ENCODE data around the gene BCAS3.

Gene BCAS3

DNA sequence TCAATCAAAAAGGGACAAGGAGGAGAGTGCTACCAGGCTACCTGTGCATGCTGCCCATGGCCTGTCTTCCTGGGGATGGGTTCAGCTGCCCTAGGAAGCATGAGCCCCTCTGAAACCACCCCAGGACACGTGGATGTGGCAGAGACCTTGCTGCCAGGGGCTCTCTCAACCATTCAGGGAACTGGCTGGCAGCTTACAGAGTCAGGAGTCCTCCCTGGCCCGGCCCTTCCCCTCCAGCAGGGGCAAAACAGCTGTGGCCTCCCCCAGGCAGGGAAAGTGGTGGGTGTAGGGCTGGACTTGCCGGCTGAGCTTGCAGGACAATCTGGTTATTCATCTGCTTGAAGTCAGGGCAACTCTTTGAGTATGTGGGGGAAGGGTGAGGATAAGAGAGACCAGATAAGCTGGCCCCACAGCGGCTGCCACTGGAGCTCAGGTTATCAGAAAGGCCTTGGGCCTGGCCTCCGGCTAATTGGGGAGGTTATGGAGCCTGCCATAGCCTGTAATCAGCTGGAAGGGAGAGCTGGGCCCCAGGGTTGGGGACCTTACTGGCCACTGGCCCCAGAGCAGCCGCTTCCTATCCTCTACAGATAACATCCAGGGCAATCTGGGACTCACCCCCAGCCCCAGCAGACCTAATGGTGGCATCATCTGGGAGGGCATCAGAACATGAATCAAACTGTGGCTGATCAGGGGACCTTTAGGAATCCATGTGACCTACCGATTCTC, 716.4 kb downstream of the BCAS3 start:
- peak overlapping the region; percentile 65 to 79 for H3K18ac ChIP-seq (ENCODE audit: low read depth in 1 of 2, low read length in 2 of 2)
- peak overlapping the region; percentile 30 to 59 for H2BK12ac ChIP-seq (ENCODE audit: low read length in 2 of 2)
- H3K9me3 ChIP-seq (ENCODE audit: control insufficient read depth, low read length), result no peaks in the 10 kb centered on the region
- H3K36me3 ChIP-seq (ENCODE audit: control insufficient read depth in 1 of 2, insufficient read depth in 2 of 2, low read depth in 1 of 2, low read length in 2 of 2), result no peaks in the 10 kb centered on the region
- peak overlapping the region; percentile 80 for H4K91ac ChIP-seq (ENCODE audit: low read length)
- H3K4me3 ChIP-seq (ENCODE audit: insufficient read depth in 1 of 2, low read depth in 1 of 2, low read length in 2 of 2), result no peak overlapping the region
- no peak overlapping the region for H2AFZ ChIP-seq (ENCODE audit: low read depth, low read length)
- H3K4me2 ChIP-seq (ENCODE audit: low read length, poor library complexity, severe bottlenecking), result no peak overlapping the region
- H3K23ac ChIP-seq (ENCODE audit: low read length in 2 of 2), result peak overlapping the region in 1 of 2 experiments; percentile 18
- H3K79me1 ChIP-seq (replicated peaks; ENCODE audit: low read length, poor library complexity, severe bottlenecking), result no peaks in the 10 kb centered on the region
- DNase-seq, result peak; percentile 35
- 56% methylated on average over 7 of the region's 7 CpGs for WGBS
- no peak overlapping the region for H2AK5ac ChIP-seq (ENCODE audit: low read length, severe bottlenecking)
- no peak overlapping the region for H2BK120ac ChIP-seq (ENCODE audit: low read depth, low read length)
- H3K4ac ChIP-seq (ENCODE audit: low read depth in 1 of 2, low read length in 2 of 2), result peak overlapping the region; percentile 13 to 27
- H3K27ac ChIP-seq (ENCODE audit: low read length, poor library complexity, severe bottlenecking), result no peak overlapping the region
- H4K8ac ChIP-seq (ENCODE audit: low read length), result peak overlapping the region; percentile 45
- peaks cover 32% of the 10 kb centered on the region for H3K4me1 ChIP-seq (ENCODE audit: control insufficient read depth, insufficient read depth, low read depth, low read length)
- H2BK5ac ChIP-seq (ENCODE audit: low read depth, low read length, poor library complexity, severe bottlenecking), result no peak overlapping the region
- H3K9ac ChIP-seq (ENCODE audit: low read length), result no peak overlapping the region
- no peak overlapping the region for H3K14ac ChIP-seq (ENCODE audit: low read length in 2 of 2)
- H3K27me3 ChIP-seq (ENCODE audit: control insufficient read depth in 1 of 2, insufficient read depth in 1 of 2, low read length in 2 of 2), result peaks cover 0 to 51% of the 10 kb centered on the region in 2 experiments
- peak overlapping the region; percentile 44 for H2BK15ac ChIP-seq (ENCODE audit: low read depth, poor library complexity, severe bottlenecking)

GRCh38 chr17:61394630-61395408, 717.2 kb downstream of the BCAS3 start:
- Histone ChIP-seq H3K36me3 (ENCODE audit: control insufficient read depth in 1 of 2, insufficient read depth in 2 of 2, low read depth in 1 of 2, low read length in 2 of 2) (no peaks in the 10 kb centered on the region), H2AK5ac (ENCODE audit: low read length, severe bottlenecking) (no peak overlapping the region), H4K91ac (ENCODE audit: low read length) (peak overlapping the region; percentile 16), H3K14ac (ENCODE audit: low read length in 2 of 2) (no peak overlapping the region), H2BK12ac (ENCODE audit: low read length in 2 of 2) (peak overlapping the region; percentile 31 to 57), H2BK5ac (ENCODE audit: low read depth, low read length, poor library complexity, severe bottlenecking) (no peak overlapping the region), H3K79me1 (replicated peaks; ENCODE audit: low read length, poor library complexity, severe bottlenecking) (no peaks in the 10 kb centered on the region), H3K4ac (ENCODE audit: low read depth in 1 of 2, low read length in 2 of 2) (peak overlapping the region; percentile 43 to 59), H3K4me3 (ENCODE audit: insufficient read depth in 1 of 2, low read depth in 1 of 2, low read length in 2 of 2) (no peak overlapping the region), H3K23ac (ENCODE audit: low read length in 2 of 2) (no peak overlapping the region), H3K18ac (ENCODE audit: low read depth in 1 of 2, low read length in 2 of 2) (peak overlapping the region; percentile 65 to 77), H3K27ac (ENCODE audit: low read length, poor library complexity, severe bottlenecking) (no peak overlapping the region), H3K4me1 (ENCODE audit: control insufficient read depth, insufficient read depth, low read depth, low read length) (peaks cover 36% of the 10 kb centered on the region), H3K9ac (ENCODE audit: low read length) (no peak overlapping the region), H2AFZ (ENCODE audit: low read depth, low read length) (no peak overlapping the region), H4K8ac (ENCODE audit: low read length) (no peak overlapping the region), H3K4me2 (ENCODE audit: low read length, poor library complexity, severe bottlenecking) (no peak overlapping the region), H2BK120ac (ENCODE audit: low read depth, low read length) (no peak overlapping the region), H3K9me3 (ENCODE audit: control insufficient read depth, low read length) (no peaks in the 10 kb centered on the region), H2BK15ac (ENCODE audit: low read depth, poor library complexity, severe bottlenecking) (peak overlapping the region; percentile 34), H3K27me3 (ENCODE audit: control insufficient read depth in 1 of 2, insufficient read depth in 1 of 2, low read length in 2 of 2) (peaks cover 0 to 51% of the 10 kb centered on the region in 2 experiments)
- WGBS, result 81% methylated on average over 10 of the region's 10 CpGs
- no peak for DNase-seq

DNA sequence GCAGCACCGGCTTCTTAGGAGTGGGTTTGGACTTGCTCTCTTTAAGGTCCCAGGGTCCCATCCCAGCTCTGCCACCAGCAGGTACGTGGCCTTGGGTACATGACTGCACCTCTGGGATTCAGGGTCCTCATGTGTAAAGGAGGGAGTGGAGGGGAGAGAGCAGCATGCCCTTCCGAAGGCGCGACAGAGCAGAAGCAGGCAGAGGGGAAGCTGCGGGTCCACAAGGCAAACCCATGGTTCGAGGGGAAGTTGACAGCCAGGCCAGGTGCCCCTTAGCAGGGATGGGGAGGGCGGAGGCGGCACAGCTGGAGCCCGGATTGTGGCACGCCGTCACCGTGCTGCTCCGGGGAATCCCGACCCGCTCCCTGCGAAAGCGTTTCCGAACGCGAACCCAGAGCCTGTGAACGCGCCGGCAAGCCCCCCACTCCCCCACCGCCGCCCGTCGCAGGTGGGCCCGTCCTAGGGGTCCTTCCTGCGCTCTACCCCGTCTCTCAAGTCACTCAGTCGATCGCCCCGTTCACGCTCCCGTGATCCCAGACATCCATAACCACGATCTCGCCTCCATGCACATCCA, 717.8 kb downstream of the BCAS3 start:
- H3K27ac ChIP-seq (ENCODE audit: low read length, poor library complexity, severe bottlenecking), result no peak overlapping the region
- H2BK120ac ChIP-seq (ENCODE audit: low read depth, low read length), result no peak overlapping the region
- no peak for DNase-seq
- WGBS, result 51% methylated on average over 38 of the region's 38 CpGs
- H2AFZ ChIP-seq (ENCODE audit: low read depth, low read length), result no peak overlapping the region
- no peak overlapping the region for H3K4me3 ChIP-seq (ENCODE audit: insufficient read depth in 1 of 2, low read depth in 1 of 2, low read length in 2 of 2)
- H3K23ac ChIP-seq (ENCODE audit: low read length in 2 of 2), result no peak overlapping the region
- H3K9ac ChIP-seq (ENCODE audit: low read length), result no peak overlapping the region
- H3K14ac ChIP-seq (ENCODE audit: low read length in 2 of 2), result no peak overlapping the region
- peak overlapping the region; percentile 34 for H2BK15ac ChIP-seq (ENCODE audit: low read depth, poor library complexity, severe bottlenecking)
- H3K4me2 ChIP-seq (ENCODE audit: low read length, poor library complexity, severe bottlenecking), result no peak overlapping the region
- H3K4me1 ChIP-seq (ENCODE audit: control insufficient read depth, insufficient read depth, low read depth, low read length), result peaks cover 38% of the 10 kb centered on the region
- H2BK12ac ChIP-seq (ENCODE audit: low read length in 2 of 2), result peak overlapping the region; percentile 57 to 75
- H3K9me3 ChIP-seq (ENCODE audit: control insufficient read depth, low read length), result no peaks in the 10 kb centered on the region
- no peaks in the 10 kb centered on the region for H3K79me1 ChIP-seq (replicated peaks; ENCODE audit: low read length, poor library complexity, severe bottlenecking)
- H2BK5ac ChIP-seq (ENCODE audit: low read depth, low read length, poor library complexity, severe bottlenecking), result no peak overlapping the region
- H4K91ac ChIP-seq (ENCODE audit: low read length), result peak overlapping the region; percentile 70
- peak overlapping the region in 1 of 2 experiments; percentile 99 for H3K18ac ChIP-seq (ENCODE audit: low read depth in 1 of 2, low read length in 2 of 2)
- no peak overlapping the region for H4K8ac ChIP-seq (ENCODE audit: low read length)
- H2AK5ac ChIP-seq (ENCODE audit: low read length, severe bottlenecking), result no peak overlapping the region
- peak overlapping the region in 1 of 2 experiments; percentile 59 for H3K4ac ChIP-seq (ENCODE audit: low read depth in 1 of 2, low read length in 2 of 2)
- H3K36me3 ChIP-seq (ENCODE audit: control insufficient read depth in 1 of 2, insufficient read depth in 2 of 2, low read depth in 1 of 2, low read length in 2 of 2), result no peaks in the 10 kb centered on the region
- peaks cover 0 to 52% of the 10 kb centered on the region in 2 experiments for H3K27me3 ChIP-seq (ENCODE audit: control insufficient read depth in 1 of 2, insufficient read depth in 1 of 2, low read length in 2 of 2)

Measured in mesenchymal stem cell (in vitro differentiated cells and primary cell).